Measurements from ENCODE around the gene SLC12A2.

SLC12A2 gene

GRCh38 chr5:128083033-128083810, at the start of gene SLC12A2:
SLC12A2 (plus strand) TSS chr5:128083766; CDS start chr5:128083955, 189 bp downstream.
- peak; percentile 90 to 99 (median 96) for DNase-seq

GRCh38 chr5:128035689-128036088, 47.9 kb upstream of the SLC12A2 start:
- no peak for DNase-seq

GRCh38 chr5:128036950-128037349, 46.6 kb upstream of the SLC12A2 start:
- no peak for DNase-seq

GRCh38 chr5:128038643-128039042, 44.9 kb upstream of the SLC12A2 start:
- no peak for DNase-seq

- DNase-seq = no peak
Observed at GRCh38 chr5:128040927-128041326, 42.6 kb upstream of the SLC12A2 start.

GRCh38 chr5:128052780-128053179, 30.8 kb upstream of the SLC12A2 start:
- no peak for DNase-seq

GRCh38 chr5:128053291-128053954, 30.1 kb upstream of the SLC12A2 start:
- no peak for DNase-seq

GRCh38 chr5:128060644-128061385, 22.8 kb upstream of the SLC12A2 start:
- DNase-seq = no peak

GRCh38 chr5:128062172-128062746, 21.3 kb upstream of the SLC12A2 start:
- no peak for DNase-seq

- DNase-seq = no peak
Observed at GRCh38 chr5:128074171-128074570, 9.4 kb upstream of the SLC12A2 start.

- no peak for DNase-seq
Observed at GRCh38 chr5:128074953-128075352, 8.6 kb upstream of the SLC12A2 start.

GRCh38 chr5:128077526-128077925, 6.0 kb upstream of the SLC12A2 start:
- no peak for DNase-seq

GRCh38 chr5:128081111-128081851, 2.3 kb upstream of the SLC12A2 start:
- DNase-seq = no peak

- DNase-seq = peak in 2 of 6 experiments; percentile 92 to 98
Observed at GRCh38 chr5:128082551-128083032, 974 bp upstream of the SLC12A2 start.

GRCh38 chr5:128083811-128084227, 253 bp downstream of the SLC12A2 start:
- DNase-seq = peak in 3 of 6 experiments; percentile 39 to 58 (median 57)

- DNase-seq = peak; percentile 26 to 61 (median 43)
Observed at GRCh38 chr5:128084228-128085167, 932 bp downstream of the SLC12A2 start.

- no peak for DNase-seq
Observed at GRCh38 chr5:128085413-128085812, 1.8 kb downstream of the SLC12A2 start.

- no peak for DNase-seq
Observed at GRCh38 chr5:128091579-128091978, 8.0 kb downstream of the SLC12A2 start.

GRCh38 chr5:128092144-128092543, 8.6 kb downstream of the SLC12A2 start:
- no peak for DNase-seq

GRCh38 chr5:128093368-128093767, 9.8 kb downstream of the SLC12A2 start:
- no peak for DNase-seq

GRCh38 chr5:128097224-128097623, 13.7 kb downstream of the SLC12A2 start:
- no peak for DNase-seq
